ENCODE data around the gene RASSF4.

RASSF4 gene

DNA sequence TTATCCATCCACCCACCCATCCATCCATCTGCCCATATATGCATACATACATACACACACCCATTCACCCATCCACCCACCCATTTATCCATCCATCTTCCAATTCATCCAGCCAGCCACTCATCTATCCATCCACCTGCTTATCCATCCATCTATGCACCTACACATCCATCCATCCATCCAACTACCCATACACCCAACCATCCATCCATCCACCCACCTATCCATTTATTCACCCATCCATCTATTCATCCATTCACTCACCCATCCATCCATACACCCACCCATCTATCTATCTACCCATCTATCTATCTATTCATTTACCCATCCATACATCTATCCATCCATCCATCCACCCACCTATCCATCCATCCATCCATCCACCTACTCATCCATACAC is 31.1 kb upstream of the RASSF4 start:
- DNase-seq (ENCODE audit: low read depth, low spot score) = no peak

DNA sequence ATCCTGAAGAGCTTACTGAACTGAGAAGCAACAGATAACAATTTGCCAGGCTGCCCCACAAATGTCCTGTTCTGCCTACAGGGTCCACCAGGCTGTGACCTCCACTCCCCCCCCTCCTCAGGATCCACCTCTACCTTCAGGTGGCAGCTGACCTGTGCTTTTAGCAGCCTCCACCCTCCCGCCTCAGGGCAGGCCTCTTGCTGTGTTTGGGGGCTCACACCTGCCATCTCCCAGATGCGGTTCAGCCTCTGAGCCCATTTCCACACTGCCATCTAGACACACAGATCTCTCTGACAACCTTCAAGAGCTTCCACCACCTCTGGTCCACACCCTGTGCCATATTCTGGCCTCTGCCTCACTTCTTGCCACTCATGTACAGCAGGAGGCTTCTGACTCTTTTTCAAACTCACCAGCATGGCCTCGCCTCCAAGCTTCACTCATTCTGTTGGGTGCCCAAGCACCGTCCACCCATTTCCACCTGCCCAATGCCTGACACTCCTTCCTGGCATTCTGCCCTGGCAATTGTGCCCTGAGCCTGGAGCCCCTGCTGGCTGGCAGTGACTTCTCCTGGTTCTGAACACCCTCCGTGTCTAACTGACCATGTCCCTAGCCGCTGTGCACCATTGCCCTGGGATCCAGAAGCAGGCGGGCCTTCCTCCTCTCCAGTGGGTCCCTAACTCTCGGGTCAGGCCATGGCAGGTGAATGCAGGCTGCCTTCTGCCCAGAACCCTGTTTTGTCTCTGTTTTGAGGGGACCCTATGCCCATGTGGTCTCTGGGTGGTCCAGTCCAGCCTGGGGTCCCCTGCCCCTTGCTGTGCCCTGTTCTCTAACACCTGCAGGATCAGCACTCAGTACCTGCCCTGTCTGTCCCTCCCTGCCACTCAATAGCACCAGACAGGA is 30.0 kb upstream of the RASSF4 start:
- no peak for DNase-seq (ENCODE audit: low read depth, low spot score)

DNA sequence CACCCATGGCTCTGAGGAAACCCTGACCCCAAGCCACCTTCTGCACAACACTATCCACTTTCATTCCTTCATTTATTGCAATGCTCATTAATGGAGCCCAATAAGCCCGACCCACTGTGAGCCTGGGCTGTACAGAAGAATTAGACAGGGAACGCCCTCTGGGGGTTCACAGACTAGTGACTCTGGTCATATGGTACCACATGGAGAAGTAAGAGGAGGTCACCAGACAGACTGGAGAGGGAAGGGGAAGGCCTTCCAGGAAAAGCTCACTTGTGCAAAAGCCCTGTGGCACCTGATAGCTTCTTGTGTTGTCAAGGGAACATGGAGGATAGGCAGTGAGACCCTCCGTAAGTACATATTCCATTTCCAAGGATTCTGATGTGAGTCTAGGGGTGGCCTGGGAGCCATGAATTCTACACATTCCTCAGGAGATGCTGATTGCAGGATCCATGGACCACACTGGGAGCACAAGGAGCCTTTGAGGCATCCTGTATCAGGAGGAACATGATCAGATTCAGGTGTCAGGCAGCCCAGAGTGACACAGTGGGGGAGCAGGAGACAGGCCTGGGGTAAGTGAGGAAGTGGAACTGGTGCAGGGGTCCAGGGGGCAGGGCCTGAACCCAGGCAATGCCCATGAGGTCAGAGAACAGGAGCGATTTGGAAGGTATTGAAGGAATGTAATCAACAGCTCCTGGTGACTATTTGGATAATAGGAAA is 28.5 kb upstream of the RASSF4 start:
- no peak for DNase-seq (ENCODE audit: low read depth, low spot score)

DNA sequence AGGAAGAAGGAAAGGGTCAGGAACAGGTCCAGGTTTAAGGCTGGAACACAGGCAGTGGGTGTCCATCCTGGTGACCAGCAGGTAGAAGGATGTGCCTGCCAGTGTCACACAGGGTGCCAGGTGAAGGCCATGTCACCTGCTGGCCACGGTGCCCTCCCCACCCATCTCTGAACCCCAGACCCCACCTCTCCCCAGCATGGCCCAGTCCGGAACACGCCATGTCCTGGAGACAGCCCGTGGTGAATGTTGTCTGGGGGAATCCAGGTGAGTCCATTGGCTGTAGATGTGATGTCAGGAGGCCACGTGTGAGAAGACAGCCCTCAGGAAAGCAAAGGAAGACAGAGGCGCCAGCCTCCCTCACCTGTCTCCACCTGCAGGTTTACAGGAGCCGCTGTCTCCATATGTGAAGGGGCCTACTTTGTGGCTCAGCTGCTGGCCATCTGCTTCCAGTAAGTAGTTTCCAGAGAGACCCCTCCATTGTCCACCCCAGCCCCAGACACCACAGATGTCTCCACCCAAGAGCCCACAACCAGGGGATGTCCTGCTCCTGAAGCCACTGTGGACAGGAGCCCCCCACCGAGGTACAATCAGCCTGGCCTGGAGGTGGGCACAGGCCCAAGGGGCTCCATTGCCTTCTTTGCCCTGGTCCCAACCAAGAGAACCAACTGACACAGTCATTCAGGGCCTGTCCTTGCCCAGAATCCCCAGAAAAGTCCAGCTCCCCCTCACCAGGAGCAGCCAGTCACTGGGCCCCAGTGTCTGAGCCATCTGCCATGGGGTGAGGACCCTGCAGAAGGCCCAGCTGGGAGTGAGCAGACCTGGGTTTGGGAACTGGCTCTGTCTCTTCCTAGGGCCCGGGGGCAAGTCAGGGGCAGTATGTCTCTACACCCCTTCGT is 27.7 kb upstream of the RASSF4 start:
- no peak for DNase-seq (ENCODE audit: low read depth, low spot score)

DNA sequence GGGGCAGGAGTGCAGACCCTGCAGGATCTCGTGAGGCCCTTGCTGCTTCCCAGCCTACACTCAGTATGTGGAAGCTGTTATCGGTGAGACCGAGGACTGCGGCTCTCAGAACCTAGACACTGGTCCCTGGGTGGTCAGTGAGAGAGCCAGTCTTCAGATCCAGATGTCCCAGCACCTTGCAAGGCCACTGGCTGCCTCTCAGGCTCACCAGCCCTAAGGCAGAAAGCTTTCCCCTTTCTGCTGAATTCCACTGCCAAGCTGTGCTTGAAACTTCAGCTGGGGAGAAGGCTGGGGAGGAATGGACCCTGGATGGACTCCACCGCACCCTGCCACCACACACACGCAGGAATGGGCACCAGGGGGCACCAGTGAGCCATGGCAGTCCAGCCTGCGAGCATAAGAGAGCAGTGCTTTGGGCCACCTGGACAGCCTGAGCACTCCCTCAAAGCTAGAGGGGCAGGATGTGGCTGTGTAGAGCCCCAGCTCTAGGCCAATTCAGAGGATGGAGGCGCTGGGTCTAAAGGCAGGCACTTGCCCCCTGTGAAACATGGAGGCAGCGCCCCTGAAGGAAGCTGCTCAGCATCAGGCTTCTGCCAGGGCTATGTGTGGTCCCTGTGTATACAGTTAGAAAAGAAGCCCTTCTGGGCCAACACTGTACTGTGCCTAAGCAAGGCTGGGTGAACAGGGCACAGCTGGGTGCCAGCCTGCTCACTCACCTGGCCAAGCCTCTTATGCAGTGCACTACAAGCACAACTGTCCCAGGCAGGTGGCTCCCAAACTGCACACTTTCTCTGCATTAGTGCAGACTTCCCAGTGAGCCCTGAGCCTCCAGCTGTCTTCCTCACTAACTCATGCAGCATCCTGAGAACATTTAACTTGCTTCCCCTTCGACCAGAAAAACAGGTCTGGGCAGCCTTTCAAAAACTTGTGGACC is 26.8 kb upstream of the RASSF4 start:
- peak; percentile 58 for DNase-seq (ENCODE audit: low read depth, low spot score)

DNA sequence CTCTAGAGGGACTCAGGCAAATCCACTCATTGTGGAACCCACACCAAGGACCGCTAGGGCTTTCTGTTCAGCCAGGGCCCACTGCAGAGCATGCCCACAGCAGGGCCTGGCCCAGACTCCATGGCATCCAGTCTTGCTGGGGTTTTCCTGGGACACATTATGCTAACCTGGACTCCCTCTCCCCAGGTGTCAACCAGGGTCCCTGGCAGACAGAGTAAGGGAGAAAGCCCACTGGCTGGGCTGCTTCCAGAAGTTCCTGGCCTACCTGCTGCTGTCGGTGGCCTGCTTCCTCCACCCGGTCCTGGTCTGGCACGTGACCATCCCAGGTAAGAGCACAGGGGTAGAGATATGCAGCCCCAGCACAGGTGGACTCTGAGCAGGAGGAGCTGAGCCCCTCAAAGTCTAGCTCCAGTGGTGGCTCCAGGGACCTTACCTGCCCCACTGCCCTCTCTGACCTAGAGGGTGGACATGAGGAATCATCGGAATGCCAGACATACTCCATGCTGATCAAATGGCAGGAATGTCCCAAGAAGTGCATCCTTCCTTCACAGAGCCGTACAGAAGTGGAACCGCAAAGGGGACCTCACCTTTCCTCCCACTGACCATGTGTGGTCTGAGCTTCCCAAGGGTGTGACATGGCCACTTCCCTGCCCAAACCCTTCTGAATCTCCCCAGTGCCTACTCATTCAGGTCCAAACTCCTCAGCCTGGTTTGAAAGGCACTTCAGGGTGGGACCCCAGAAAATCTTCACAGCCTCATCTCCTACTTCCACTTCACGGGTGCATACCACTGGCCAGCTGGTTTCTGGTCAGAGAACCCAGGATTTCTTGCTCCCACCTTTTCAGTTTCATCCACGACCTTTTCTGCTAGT is 25.9 kb upstream of the RASSF4 start:
- DNase-seq (ENCODE audit: low read depth, low spot score) = no peak

DNA sequence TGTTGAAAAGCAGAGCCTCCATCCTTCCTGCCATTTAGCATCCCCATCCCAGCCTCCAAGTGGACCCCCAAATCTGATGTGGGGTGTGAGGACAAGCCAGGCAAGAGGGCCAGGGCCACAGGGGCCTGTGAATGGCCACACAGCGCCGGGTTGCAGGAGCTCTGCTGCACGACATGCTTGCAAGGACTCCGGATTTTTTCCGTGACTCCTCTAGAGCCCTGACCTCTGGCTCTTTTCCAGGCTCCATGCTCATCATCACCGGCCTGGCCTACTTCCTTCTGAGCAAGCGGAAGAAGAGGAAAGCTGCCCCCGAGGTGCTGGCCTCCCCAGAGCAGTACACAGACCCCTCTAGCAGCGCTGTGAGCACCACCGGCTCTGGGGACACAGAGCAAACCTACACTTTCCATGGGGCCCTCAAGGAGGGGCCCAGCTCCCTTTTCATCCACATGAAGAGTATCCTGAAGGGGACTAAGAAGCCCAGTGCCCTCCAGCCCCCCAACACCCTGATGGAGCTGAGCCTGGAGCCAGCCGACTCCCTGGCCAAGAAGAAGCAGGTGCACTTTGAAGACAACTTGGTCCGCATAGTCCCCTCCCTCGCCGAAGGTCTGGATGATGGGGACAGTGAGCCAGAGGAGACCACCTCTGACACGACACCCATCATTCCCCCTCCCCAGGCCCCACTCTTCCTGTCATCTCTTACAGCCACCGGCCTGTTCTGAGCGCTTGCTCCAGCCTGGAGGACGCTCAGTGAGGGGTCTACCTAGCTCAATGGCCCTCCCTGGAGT is 25.0 kb upstream of the RASSF4 start:
- no peak for DNase-seq (ENCODE audit: low read depth, low spot score)

DNA sequence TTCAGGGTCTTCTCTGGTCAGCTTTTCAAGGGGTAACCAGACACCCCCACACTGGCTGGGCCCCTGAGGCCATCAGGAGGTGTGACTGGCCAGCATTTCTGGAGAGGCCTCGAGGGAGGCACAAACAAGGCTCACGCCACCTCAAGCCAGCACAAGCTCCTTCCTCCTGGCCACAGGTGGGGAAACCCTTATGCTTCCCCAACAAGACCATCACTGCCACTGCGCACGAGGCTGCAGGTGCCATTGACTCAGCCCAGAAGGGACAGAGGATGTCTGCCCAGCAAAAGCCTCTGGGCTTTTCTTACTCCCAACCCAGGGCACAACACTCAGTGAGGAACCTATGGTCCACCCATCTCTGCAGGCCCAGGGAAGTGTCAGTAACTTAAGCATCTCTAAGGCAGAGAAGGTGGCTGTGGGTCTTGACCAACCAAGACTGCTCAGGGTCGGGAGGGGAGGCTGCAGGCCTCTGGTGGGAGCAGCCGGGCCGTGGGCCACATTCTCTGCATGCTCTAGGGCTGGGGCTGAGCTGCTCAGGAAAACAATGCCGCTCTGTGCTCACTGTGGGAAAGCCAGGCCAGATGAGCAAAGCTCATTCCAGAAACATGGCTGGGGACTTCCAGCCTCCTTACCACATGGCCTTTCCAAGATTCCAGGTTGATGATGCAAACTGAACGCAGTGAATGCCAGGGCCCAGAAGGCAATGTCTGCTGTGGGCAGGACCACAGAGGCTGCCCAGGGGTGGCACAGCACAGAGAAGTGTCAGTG is 24.2 kb upstream of the RASSF4 start:
- DNase-seq (ENCODE audit: low read depth, low spot score) = no peak

DNA sequence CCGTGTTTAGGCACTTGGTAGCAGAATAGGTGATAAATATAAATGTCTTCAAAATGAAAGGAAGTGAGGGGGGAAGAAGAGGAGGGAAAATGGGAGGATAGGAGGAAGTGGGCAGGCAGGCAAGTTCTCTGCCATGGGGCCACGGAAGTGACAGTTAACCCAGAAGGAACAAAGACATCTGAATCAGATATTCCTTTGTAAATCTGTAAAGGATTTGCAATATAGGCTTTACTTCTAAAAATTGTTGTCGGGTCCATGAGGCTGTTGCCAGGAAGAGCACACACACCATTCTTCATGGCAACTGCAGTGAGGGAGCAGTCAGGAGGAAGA is 23.7 kb upstream of the RASSF4 start:
- no peak for DNase-seq (ENCODE audit: low read depth, low spot score)

DNA sequence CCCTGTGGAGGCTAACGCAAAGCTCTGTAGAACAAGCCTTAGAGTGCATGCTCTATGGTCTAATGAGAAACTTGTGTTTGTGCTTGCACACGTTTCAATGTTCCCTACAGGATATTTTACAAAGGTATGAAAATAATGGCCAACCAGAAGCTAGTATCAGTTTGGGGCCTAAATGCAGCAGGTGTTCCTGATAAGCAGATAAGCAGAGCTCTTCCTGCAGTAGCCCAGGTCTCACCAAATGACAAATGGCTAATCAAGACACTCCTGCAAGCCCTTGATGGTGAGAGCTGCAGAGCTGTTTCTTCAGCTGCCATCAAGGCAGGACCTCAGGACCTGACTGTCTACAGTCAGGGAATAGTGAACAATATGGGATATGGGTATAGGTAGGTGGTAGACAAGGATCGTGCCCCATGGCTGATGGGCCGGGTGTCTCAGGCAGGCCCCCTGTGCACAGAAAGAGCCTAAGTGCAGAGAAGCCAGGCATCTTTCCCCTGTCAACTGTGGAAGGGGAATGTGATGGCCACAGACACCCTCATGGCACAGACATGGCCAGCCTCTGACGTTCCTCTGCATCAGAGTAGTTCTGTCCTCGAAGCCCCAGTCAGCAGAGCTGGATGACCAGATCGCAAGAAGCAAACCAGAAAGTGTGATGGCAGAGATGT is 23.2 kb upstream of the RASSF4 start:
- DNase-seq (ENCODE audit: low read depth, low spot score) = no peak

DNA sequence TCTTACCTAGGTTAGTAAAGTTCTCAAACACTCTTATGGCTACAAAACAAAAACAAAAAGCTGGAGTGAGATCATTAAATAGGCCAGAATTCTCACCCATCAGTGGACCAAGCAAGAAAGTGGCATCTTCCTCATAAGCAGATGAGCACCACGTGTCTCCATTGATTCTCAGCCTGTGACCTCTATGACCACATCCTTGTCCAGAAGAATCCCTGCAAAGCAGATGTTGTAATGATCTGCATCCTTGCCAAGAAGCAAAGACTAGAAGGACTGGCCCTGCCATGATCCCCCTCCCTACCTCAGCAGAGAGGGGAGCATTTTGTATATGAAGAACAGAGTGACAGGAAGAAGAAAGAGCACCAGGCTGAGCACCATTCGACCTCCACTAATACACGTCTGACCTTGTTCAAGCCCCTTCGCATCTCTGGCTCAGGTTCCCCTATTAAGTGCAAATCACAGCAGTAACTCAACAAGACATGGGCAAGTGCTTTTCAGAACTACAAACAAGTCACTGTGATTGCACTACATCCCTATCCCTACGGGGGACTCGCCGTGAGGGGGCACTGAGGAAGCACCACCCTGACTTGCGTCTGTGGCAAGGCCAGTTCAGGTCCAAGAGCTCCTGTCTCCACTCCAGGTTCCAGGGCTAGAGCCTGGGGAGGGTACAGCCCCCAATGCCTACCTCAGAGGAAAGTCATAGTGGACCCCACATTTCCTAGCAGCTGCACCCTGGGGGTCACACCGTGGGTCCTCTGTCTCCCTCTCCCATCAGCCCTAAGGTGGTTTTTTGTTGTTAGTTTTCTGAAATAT is 22.2 kb upstream of the RASSF4 start:
- DNase-seq (ENCODE audit: low read depth, low spot score) = no peak

DNA sequence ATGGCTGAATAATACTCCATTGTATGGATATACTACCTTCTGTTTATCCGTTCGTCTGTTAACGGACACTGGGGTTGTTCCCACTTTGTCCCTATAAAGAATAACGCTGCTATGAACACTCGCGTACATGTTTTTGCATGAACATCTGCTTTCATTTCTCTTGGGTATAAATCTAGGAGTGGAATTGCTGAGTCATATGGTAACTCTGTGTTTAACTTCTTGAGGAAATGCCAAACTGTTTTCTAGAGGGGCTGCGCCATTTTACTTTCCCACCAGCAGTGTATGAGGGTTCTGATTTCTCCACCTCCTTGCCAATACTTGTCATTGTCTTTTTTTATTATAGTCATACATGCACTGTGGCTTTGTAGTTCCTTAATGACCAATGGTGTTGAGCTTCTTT is 20.6 kb upstream of the RASSF4 start:
- DNase-seq (ENCODE audit: low read depth, low spot score) = no peak

DNA sequence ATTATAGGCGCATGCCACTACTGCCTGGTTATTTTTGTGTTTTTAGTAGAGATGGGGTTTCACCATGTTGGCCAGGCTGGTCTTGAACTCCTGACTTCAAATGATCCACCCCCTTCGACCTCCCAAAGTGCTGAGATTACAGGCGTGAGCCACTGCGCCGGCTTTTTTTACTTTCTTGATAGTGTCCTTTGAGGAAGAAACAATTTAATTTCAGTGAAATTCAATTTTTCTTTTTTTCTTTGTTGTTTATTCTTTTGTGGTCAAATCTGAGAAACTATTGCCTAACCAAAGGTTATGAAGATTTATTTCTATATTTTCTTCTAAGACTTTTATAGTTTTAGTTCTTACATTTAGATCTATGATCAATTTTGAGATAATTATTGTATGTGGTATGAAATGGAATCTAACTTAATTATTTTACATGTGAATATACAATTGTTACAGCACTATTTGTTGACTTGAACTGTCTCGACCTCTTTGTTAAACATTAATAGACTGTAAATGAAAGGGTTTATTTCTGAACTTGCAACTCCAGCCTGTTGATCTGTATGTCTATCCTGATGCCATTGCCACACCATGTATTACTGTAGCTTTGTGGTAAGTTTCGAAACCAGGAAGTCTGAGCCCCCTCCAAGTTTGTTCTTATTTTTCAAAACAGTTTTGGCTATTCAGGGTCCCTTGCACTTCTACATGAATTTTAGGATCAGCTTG is 19.8 kb upstream of the RASSF4 start:
- no peak for DNase-seq (ENCODE audit: low read depth, low spot score)

DNA sequence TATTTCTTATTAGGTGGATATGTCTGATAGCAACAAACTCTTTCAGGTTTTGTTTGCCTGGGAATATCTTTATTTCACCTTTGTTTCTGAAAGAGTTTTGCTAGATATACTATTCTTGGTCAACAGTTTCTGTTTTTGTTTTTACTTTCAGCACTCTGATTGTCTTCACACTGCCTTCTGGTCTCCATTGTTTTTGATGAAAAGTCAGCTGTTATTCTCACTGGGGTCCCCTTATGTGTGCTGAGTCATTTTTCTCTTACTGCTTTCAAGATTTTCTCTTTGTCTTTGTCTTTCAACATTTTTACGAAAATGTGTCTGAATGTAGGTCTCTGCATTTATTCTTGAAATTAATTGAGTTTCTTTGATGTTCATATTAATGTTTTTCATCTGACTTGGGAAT is 15.2 kb upstream of the RASSF4 start:
- DNase-seq (ENCODE audit: low read depth, low spot score) = no peak

DNA sequence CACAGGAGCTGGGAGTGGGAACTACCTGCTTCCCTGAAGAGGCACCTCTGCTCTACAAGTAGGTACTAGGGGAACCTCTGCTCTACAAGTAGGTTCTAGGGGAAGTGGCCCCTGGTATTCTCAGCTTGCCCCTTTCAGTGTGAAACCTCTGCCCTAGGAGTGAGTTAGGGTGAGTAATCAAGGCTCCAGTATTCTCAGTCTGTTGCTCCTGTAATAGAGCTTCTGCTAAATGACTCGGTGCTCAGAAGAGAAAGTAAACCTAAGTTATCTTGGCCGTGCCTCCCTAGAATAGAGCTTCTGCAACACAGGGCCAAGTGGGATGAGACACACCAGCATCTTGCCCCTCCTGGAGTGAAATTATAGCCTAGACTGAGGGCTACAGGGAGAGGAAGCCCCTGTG is 13.4 kb upstream of the RASSF4 start:
- no peak for DNase-seq (ENCODE audit: low read depth, low spot score)

DNA sequence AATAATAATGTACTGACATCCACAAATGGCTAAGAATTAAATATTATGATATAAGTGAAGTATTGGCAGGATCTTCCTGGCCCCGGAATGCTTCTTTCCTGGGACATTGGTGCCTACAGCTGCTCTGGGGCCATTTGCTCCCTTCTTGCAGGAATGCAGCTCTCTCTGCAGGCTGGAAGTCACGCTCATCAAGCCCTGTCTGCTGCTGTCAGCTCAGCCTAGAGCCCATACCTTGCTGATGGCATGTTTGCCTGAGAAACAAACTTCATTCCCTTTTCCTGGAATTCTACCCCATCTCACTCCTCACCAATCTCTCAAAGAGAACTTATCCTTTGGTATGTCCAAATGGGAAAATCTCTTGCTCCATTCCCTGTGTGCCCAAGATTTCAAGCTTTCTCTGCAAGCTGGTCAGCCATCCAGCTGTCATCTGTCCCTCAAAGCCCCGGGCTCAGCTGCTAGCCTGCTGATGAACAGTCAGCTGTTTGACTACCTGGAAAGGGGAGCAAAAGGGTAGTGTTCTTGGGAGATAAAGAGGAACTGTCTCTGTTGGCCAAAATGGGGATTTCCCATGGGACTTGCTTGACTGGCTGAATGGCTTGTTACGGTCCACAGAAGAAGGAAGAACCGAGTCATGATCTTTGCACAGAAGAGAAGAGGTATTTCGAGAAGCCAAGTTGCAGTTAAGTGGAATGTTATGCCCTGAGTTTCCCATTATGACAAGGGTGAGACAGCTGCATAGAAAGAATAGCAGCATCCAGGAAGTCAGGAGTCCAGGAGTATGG is 12.0 kb upstream of the RASSF4 start:
- DNase-seq (ENCODE audit: low read depth, low spot score) = no peak

Data from activated CD4-positive, CD25-positive, alpha-beta regulatory T cell treated with anti-CD3 and anti-CD28 coated beads, Interleukin-2, amount 50 U/mL, for 16 hours (primary cell).